SK-N-MC (cell line): ENCODE results near the gene PAX6.

Experiments
- EZH2 ChIP-seq: fragments of 200-600 bp; sonication (generic); IDR thresholded peaks from one replicate; pipeline ENCODE4 v1.6.1; 2017; ENCODE audit warnings: antibody characterized with exemption
- FOXP2 ChIP-seq: optimal IDR thresholded peaks from 2 replicates; pipeline ENCODE3; 2011; ENCODE audit warnings: mild to moderate bottlenecking, moderate library complexity; ENCODE audit not compliant: insufficient read depth; ENCODE audit errors: extremely low read length, control extremely low read depth
- POLR2AphosphoS5 ChIP-seq: IDR thresholded peaks from 2 replicates; pipeline ENCODE4 v1.6.1; 2012; ENCODE audit warnings: mild to moderate bottlenecking, low read depth, low read length, borderline replicate concordance

- TF ChIP-seq EZH2 (no peak), POLR2AphosphoS5 (no peak), FOXP2 (no peak)
Measured at GRCh38 chr11:31819621-31820437, 8.7 kb upstream of the PAX6 start.
